Measurements from ENCODE around the gene CDX2. TPM values are rescaled to one million over a fixed set of nuclear protein-coding genes. Genes with fewer than 3 reads are reported as not detected.

CDX2 gene
- total RNA-seq, 2 donors from 2014 or later, result not detected

GRCh38 chr13:27975564-27976361, 6.6 kb upstream of the CDX2 start:
- Mint-ChIP-seq H3K27me3 (peaks cover 79% of the 10 kb centered on the region), H3K4me1 (peaks cover 20% of the 10 kb centered on the region), H3K27ac (no peak overlapping the region), H3K4me3 (peak overlapping the region; percentile 33), H3K36me3 (ENCODE audit: low read depth) (no peaks in the 10 kb centered on the region)
- ATAC-seq (no peak), DNase-seq (no peak)
- H3K9me3 ChIP-seq (ENCODE audit: control insufficient read depth, low read length, poor library complexity, severe bottlenecking), result no peaks in the 10 kb centered on the region

DNA sequence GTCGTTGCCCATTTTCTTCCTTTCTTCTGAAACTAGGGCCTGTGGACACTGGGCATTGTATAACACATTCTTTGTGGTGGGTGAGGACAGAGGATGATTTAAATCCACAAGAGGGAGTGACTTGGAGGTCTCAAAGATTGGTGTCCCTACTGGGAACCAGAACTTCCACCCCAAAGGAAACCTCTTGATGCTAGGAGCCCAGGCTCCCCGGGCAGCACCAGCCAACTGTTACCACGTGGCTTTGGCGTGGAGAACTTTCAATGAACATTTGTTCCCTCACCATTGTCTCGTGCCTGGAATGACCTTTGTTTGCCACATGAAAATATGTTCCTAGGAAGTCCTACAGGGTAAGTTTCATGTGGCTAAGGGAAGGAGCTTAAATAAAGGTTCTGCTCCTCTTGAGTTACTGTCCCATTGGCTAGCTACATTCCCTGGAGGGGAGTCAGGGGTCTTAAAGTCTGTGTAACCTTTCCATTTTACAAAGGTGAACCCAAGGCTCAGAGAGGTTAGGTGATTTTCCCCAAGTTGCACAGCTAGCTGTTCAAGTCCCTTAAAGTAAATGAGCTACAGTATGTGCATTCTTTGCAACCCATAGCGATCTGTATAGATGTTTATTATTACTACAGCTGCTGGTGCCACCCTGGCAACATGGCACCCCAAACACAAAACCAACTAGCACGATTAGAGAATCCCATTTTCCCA, 5.0 kb upstream of the CDX2 start:
- Mint-ChIP-seq H3K4me1 (peaks cover 19% of the 10 kb centered on the region), H3K27me3 (peaks cover 82% of the 10 kb centered on the region), H3K4me3 (no peak overlapping the region), H3K27ac (no peak overlapping the region), H3K36me3 (ENCODE audit: low read depth) (peaks cover 2% of the 10 kb centered on the region)
- DNase-seq (no peak), ATAC-seq (no peak)
- no peaks in the 10 kb centered on the region for H3K9me3 ChIP-seq (ENCODE audit: control insufficient read depth, low read length, poor library complexity, severe bottlenecking)

- H3K27me3 Mint-ChIP-seq, result peaks cover 76% of the 10 kb centered on the region
- no peak overlapping the region for H3K4me3 Mint-ChIP-seq
- H3K4me1 Mint-ChIP-seq, result peaks cover 15% of the 10 kb centered on the region
- ATAC-seq (no peak), DNase-seq (no peak)
- no peak overlapping the region for H3K27ac Mint-ChIP-seq
- H3K36me3 Mint-ChIP-seq (ENCODE audit: low read depth), result peaks cover 2% of the 10 kb centered on the region
- no peaks in the 10 kb centered on the region for H3K9me3 ChIP-seq (ENCODE audit: control insufficient read depth, low read length, poor library complexity, severe bottlenecking)
These were observed 4.2 kb upstream of the CDX2 start for GRCh38 chr13:27973291-27973690.

DNA sequence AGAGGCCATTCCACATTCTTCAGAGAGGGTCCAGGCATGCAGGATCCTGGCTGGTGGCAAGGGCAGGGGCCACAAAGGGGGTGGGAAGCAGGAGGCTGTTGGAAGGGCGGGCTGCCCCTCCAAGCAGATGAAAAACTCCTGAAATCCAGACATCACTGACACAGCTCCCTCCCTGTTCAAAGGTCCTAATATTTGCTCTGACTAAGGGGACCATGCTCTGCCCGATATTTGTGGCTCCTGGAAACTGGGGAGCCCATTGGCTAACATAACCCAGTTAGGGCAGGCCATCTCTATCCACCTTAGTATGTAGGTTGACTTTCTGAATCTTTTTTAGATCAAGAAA, 3.3 kb upstream of the CDX2 start:
- Mint-ChIP-seq H3K4me1 (peaks cover 19% of the 10 kb centered on the region), H3K27me3 (peaks cover 78% of the 10 kb centered on the region), H3K27ac (no peak overlapping the region), H3K36me3 (ENCODE audit: low read depth) (peaks cover 2% of the 10 kb centered on the region), H3K4me3 (no peak overlapping the region)
- H3K9me3 ChIP-seq (ENCODE audit: control insufficient read depth, low read length, poor library complexity, severe bottlenecking), result no peaks in the 10 kb centered on the region
- ATAC-seq (no peak), DNase-seq (no peak)

- ATAC-seq (no peak), DNase-seq (no peak)
- H3K36me3 Mint-ChIP-seq (ENCODE audit: low read depth), result peaks cover 2% of the 10 kb centered on the region
- H3K27ac Mint-ChIP-seq, result no peak overlapping the region
- peaks cover 21% of the 10 kb centered on the region for H3K4me1 Mint-ChIP-seq
- H3K27me3 Mint-ChIP-seq, result peaks cover 79% of the 10 kb centered on the region
- H3K9me3 ChIP-seq (ENCODE audit: control insufficient read depth, low read length, poor library complexity, severe bottlenecking), result no peaks in the 10 kb centered on the region
- no peak overlapping the region for H3K4me3 Mint-ChIP-seq
These were observed 2.8 kb upstream of the CDX2 start for GRCh38 chr13:27971776-27972477.

GRCh38 chr13:27971236-27971645, 2.1 kb upstream of the CDX2 start:
- Mint-ChIP-seq H3K27me3 (peaks cover 80% of the 10 kb centered on the region), H3K4me3 (peak overlapping the region; percentile 21), H3K4me1 (peaks cover 21% of the 10 kb centered on the region), H3K27ac (no peak overlapping the region), H3K36me3 (ENCODE audit: low read depth) (peaks cover 2% of the 10 kb centered on the region)
- ATAC-seq, result no peak
- no peak for DNase-seq
- no peaks in the 10 kb centered on the region for H3K9me3 ChIP-seq (ENCODE audit: control insufficient read depth, low read length, poor library complexity, severe bottlenecking)

DNA sequence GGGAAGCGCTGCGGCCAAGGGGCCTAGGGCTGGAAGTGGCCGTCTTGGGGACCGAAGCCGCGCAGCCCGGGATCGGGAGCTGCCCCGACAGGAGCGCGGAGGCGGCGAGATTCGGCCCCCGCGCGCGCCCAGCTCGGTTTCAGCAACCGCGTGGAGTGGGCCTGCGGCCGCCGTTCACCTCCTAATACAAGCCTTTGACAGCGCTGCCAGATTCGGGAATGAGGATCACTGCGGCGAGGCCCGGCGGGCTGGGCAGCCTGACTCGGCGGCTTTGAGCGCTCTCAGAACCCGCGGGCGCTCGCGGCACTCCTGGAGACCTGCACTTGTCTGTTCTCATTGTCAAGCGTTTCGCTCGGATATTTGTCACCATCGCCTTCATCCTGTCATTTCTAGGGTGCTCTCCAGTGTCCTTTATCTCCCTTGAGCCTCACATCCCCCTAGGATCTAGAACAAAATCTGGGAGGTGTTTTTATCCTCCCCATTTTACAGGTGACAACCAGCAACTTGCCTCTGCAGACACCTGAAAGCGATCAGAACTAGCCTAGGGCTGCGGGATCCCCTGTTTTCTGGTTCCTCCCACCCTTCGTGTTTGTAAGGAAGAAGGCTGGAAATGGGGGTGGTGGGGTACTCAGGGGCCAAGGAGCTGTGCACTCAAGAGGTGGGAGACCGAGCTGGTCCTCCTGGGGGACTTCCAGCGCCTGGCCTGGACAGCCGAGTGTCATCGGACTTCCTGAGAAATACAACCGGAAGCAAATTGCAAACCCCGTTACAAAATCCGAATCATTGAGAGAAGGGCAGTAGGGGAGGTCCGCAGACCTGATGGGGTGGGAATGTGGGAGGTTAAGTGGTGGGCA, 1.5 kb upstream of the CDX2 start:
- H3K36me3 Mint-ChIP-seq (ENCODE audit: low read depth), result peaks cover 2% of the 10 kb centered on the region
- peaks cover 21% of the 10 kb centered on the region for H3K4me1 Mint-ChIP-seq
- peaks cover 80% of the 10 kb centered on the region for H3K27me3 Mint-ChIP-seq
- no peaks in the 10 kb centered on the region for H3K9me3 ChIP-seq (ENCODE audit: control insufficient read depth, low read length, poor library complexity, severe bottlenecking)
- H3K4me3 Mint-ChIP-seq, result peak overlapping the region; percentile 21
- H3K27ac Mint-ChIP-seq, result no peak overlapping the region
- ATAC-seq, result no peak
- DNase-seq, result no peak

GRCh38 chr13:27969866-27970229, 733 bp upstream of the CDX2 start:
- H3K9me3 ChIP-seq (ENCODE audit: control insufficient read depth, low read length, poor library complexity, severe bottlenecking), result no peaks in the 10 kb centered on the region
- Mint-ChIP-seq H3K27me3 (peaks cover 80% of the 10 kb centered on the region), H3K36me3 (ENCODE audit: low read depth) (peaks cover 2% of the 10 kb centered on the region), H3K27ac (no peak overlapping the region), H3K4me1 (peaks cover 19% of the 10 kb centered on the region), H3K4me3 (peak overlapping the region; percentile 80)
- ATAC-seq (no peak), DNase-seq (no peak)

DNA sequence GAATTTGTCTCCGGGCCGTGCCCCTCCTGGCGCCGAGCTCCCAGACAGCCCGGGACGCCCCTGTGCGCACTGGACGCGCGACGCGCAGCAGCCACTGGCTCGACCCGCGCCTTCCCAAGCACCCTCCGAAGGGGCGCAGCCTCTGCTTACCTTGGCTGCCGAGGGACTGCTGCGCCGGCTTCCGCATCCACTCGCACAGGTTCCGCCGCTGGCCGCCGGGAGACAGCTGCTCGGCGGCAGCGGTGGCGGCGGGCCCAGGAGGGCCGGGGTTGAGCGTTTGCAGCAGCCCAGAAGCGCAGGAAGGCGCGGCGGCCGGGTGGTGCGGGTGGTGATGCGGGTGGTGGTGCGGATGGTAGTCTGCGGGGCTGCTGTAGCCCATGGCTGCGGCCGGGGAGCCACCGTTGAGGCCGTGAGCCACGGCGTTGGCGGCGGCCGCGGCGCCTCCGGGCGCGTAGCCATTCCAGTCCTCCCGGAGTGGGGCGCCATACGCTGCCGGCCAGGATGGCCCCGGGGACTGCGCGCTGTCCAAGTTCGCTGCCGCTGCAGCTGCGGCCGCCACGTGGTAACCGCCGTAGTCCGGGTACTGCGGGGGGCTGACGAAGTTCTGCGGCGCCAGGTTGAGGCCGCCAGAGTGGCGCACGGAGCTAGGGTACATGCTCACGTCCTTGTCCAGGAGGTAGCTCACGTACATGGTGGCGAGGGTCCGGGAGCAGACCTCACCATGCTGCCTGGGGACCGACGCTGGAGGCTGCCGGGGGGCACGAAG, 616 bp downstream of the CDX2 start:
- H3K36me3 Mint-ChIP-seq (ENCODE audit: low read depth), result peaks cover 2% of the 10 kb centered on the region
- ATAC-seq (no peak), DNase-seq (no peak)
- no peaks in the 10 kb centered on the region for H3K9me3 ChIP-seq (ENCODE audit: control insufficient read depth, low read length, poor library complexity, severe bottlenecking)
- peak overlapping the region; percentile 78 for H3K4me3 Mint-ChIP-seq
- no peak overlapping the region for H3K27ac Mint-ChIP-seq
- H3K4me1 Mint-ChIP-seq, result peaks cover 19% of the 10 kb centered on the region
- peaks cover 74% of the 10 kb centered on the region for H3K27me3 Mint-ChIP-seq

- Mint-ChIP-seq H3K36me3 (ENCODE audit: low read depth) (peaks cover 2% of the 10 kb centered on the region), H3K27ac (no peak overlapping the region), H3K4me3 (peak overlapping the region; percentile 78), H3K27me3 (peaks cover 72% of the 10 kb centered on the region), H3K4me1 (peaks cover 19% of the 10 kb centered on the region)
- no peaks in the 10 kb centered on the region for H3K9me3 ChIP-seq (ENCODE audit: control insufficient read depth, low read length, poor library complexity, severe bottlenecking)
- ATAC-seq (no peak), DNase-seq (no peak)
These were observed 1.3 kb downstream of the CDX2 start for GRCh38 chr13:27967736-27968315.

DNA sequence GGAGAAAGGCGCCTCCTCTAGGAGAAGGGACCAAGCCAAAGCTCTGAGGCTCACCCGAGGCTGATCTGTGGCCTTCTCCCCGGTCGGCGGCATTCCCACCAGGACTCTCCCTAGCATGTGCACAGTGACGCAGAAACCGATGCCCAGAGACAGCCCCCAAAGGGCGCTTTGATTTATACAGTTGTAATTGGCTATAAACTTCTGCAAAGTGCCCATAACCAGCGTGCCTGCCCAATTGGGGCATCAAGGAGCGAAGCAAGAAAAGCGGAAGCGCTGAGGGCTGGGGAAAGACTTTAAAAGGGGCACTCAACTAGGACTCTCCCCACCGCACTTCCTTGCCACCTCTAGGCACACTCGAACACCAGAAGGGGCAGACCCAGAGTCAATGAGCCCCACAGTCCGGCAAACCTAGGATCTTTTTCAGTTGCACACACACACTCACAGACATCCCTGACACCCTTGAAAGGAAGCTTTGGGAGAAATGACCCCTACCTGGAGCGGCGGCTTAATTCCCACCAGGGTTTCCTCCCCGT, 1.8 kb downstream of the CDX2 start:
- Mint-ChIP-seq H3K4me1 (peaks cover 19% of the 10 kb centered on the region), H3K27me3 (peaks cover 78% of the 10 kb centered on the region), H3K36me3 (ENCODE audit: low read depth) (peaks cover 2% of the 10 kb centered on the region), H3K27ac (no peak overlapping the region), H3K4me3 (peak overlapping the region; percentile 12)
- no peak for DNase-seq
- no peaks in the 10 kb centered on the region for H3K9me3 ChIP-seq (ENCODE audit: control insufficient read depth, low read length, poor library complexity, severe bottlenecking)
- ATAC-seq, result no peak
